ENCODE results near the gene KCTD11. TPM values are rescaled to one million over a fixed set of nuclear protein-coding genes. Genes with fewer than 3 reads are reported as not detected.

The KCTD11 gene
- total and polyA plus RNA-seq, 2 of the 13 experiments (the other 11 are each of a cell fraction or from before 2014, with no cell fraction given): 1.6 to 2.6 TPM

GRCh38 chr17:7394452-7395191, 42.7 kb downstream of the KCTD11 start, which contains the start of gene PLSCR3 (continued):
- TF ChIP-seq SP5 (CRISPR knock-in tag; IDR thresholded peaks at IDR 0.05; ENCODE audit: borderline replicate concordance, low read depth): peak; percentile 76
- TF ChIP-seq ZNF280D (CRISPR knock-in tag; IDR thresholded peaks at IDR 0.05): 0 out of 2 replicates have a peak, but pooled peaks have one; percentile 56
- no peak for TF ChIP-seq KAT2B (IDR thresholded peaks at IDR 0.05; ENCODE audit: borderline replicate concordance, low read depth, low read length)
- TF ChIP-seq ZNF264 (CRISPR knock-in tag; IDR thresholded peaks at IDR 0.05): no peak
- no peak for TF ChIP-seq ZNF251 (CRISPR knock-in tag; IDR thresholded peaks at IDR 0.05)
- no peak for TF ChIP-seq FOXK2 (IDR thresholded peaks at IDR 0.05)
- 0 out of 2 replicates have a peak, but pooled peaks have one; percentile 22 for TF ChIP-seq SIN3A (IDR thresholded peaks at IDR 0.05; ENCODE audit: borderline replicate concordance, low read depth, low read length)
- TF ChIP-seq MAX (IDR thresholded peaks at IDR 0.05): peak; percentile 77
- peak; percentile 90 for TF ChIP-seq ZFY (CRISPR knock-in tag; IDR thresholded peaks at IDR 0.05)
- TF ChIP-seq ZNF143 (CRISPR knock-in tag; IDR thresholded peaks at IDR 0.05): 0 out of 2 replicates have a peak, but pooled peaks have one; percentile 23
- TF ChIP-seq ZNF263 (CRISPR knock-in tag; IDR thresholded peaks at IDR 0.05): peak; percentile 32; the same call in 1 of the 2 replicates
- TF ChIP-seq PHF20 (CRISPR knock-in tag; IDR thresholded peaks at IDR 0.05): peak; percentile 37; the same call in 1 of the 2 replicates
- TF ChIP-seq ZNF724P (CRISPR knock-in tag; IDR thresholded peaks at IDR 0.05; ENCODE audit: borderline replicate concordance): 0 out of 2 replicates have a peak, but pooled peaks have one; percentile 70
- TF ChIP-seq NRL (CRISPR knock-in tag; IDR thresholded peaks at IDR 0.05; ENCODE audit: borderline replicate concordance): peak; percentile 59; the same call in 1 of the 2 replicates
- peak; percentile 70; the same call in 1 of the 2 replicates for TF ChIP-seq ZNF142 (CRISPR knock-in tag; IDR thresholded peaks at IDR 0.05)
- no peak for TF ChIP-seq KDM1A (CRISPR knock-in tag; IDR thresholded peaks at IDR 0.05)
- TF ChIP-seq NR1H2 (CRISPR knock-in tag; IDR thresholded peaks at IDR 0.05; ENCODE audit: borderline replicate concordance, low read depth): no peak
- no peak for TF ChIP-seq FOXM1 (CRISPR knock-in tag; IDR thresholded peaks at IDR 0.05)
- TF ChIP-seq HDAC1 (CRISPR knock-in tag; IDR thresholded peaks at IDR 0.05): peak; percentile 67
